Measurements from ENCODE around the gene TRIOBP.

Gene TRIOBP

DNA sequence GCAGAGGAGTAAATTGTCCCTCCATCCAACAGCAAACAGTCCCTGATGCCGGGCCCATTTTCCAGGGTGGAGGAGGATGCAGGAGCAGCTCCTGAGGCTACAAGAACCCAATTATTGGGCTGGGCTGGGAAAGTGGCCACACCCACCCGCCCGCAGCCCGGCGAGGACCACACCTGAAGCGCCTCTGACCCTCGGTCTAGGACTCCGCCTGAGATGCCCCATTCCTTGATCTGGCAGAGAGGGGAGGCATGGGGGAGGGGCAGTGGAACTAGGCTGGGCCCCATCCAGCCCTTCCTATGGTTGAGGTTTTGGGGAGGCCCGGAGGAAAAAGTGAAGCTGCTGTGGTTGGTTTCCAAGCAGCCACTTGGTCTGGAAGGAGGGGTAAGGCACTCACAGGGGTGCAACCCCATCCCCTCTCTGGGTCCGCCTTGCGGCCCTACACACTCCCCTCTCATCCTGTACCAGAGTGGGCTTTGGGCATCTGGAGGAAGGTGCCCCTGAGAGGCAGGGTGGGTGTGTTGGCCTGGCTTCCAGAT, 23.9 kb upstream of the TRIOBP start:
- TF ChIP-seq, protein P1, sequence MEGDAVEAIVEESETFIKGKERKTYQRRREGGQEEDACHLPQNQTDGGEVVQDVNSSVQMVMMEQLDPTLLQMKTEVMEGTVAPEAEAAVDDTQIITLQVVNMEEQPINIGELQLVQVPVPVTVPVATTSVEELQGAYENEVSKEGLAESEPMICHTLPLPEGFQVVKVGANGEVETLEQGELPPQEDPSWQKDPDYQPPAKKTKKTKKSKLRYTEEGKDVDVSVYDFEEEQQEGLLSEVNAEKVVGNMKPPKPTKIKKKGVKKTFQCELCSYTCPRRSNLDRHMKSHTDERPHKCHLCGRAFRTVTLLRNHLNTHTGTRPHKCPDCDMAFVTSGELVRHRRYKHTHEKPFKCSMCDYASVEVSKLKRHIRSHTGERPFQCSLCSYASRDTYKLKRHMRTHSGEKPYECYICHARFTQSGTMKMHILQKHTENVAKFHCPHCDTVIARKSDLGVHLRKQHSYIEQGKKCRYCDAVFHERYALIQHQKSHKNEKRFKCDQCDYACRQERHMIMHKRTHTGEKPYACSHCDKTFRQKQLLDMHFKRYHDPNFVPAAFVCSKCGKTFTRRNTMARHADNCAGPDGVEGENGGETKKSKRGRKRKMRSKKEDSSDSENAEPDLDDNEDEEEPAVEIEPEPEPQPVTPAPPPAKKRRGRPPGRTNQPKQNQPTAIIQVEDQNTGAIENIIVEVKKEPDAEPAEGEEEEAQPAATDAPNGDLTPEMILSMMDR (IDR thresholded peaks at IDR 0.05; ENCODE audit: low read depth, low read length), result no peak
- DNase-seq (ENCODE audit: extremely low read depth, low read depth), result no peak

DNA sequence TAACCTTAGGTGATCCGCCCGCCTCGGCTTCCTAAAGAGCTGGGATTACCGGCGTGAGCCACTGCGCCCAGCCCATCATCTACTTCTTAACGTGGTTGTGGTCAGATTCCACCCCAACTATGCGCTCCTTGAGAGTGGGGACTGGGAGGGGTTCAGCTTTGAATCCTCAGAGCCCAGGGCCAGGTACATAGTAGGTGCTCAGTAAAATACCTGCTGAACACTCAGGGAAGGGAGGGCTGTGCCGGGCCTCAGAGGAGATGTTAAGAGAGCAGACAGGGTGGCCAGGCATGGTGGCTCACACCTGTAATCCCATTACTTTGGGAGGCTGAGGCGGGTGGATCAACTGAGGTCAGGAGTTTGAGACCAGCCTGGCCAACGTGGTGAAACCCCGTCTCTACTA, 22.6 kb upstream of the TRIOBP start:
- TF ChIP-seq, protein P1 (IDR thresholded peaks at IDR 0.05; ENCODE audit: low read depth, low read length), result no peak
- no peak for DNase-seq (ENCODE audit: extremely low read depth, low read depth)

DNA sequence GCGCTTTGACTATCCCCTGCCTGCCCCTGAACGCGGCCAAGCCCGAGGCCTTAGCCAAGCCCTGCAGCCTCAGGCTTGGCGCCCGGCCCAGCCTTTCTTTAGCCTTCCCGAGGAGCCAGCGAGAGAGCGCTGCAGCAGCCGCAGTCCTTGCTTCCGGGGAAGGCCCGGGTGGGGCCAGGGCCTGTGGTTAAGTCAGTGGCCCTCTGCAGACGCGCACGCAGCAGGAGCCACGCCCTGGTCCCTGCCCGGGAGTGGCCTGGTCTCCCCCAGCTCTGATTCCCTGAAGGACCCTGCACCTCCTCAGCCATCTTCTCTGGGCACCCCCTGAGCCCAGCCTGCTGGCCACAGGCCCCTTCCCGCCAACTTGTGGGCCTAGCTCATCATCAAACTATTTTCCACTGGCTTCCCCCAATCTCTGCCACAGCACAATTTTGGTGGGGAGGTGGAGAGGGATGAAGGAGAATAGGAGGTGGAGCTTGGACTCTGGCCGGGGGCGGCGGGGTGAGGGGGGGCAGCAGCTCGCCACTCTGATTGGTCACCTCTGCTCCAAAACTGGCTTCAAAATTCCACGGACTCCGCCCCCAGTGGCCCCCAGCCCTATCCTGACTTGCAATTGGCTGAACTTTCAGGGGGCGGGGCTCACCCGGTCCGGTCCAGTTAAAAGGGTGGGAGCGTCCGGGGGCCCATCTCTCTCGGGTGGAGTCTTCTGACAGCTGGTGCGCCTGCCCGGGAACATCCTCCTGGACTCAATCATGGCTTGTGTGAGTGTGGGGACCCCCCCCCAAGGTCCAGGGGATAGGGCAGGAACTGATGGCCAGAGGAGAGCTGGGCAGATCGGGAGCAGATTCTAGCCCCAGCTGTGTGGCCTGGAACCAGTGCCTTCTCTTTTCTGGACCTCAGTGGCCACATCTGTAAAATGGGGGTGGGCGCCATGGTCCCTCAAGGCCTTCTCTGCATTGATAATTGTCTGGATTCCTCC, 21.6 kb upstream of the TRIOBP start, which contains the start of gene LGALS1:
TSS of gene LGALS1 (plus strand) at position 686 of the 979 bp plus-strand sequence. CDS start at position 753, 67 bp downstream.
- TF ChIP-seq, protein P1 (IDR thresholded peaks at IDR 0.05; ENCODE audit: low read depth, low read length), result peak; percentile 5
- DNase-seq (ENCODE audit: extremely low read depth, low read depth), result peak; percentile 98

DNA sequence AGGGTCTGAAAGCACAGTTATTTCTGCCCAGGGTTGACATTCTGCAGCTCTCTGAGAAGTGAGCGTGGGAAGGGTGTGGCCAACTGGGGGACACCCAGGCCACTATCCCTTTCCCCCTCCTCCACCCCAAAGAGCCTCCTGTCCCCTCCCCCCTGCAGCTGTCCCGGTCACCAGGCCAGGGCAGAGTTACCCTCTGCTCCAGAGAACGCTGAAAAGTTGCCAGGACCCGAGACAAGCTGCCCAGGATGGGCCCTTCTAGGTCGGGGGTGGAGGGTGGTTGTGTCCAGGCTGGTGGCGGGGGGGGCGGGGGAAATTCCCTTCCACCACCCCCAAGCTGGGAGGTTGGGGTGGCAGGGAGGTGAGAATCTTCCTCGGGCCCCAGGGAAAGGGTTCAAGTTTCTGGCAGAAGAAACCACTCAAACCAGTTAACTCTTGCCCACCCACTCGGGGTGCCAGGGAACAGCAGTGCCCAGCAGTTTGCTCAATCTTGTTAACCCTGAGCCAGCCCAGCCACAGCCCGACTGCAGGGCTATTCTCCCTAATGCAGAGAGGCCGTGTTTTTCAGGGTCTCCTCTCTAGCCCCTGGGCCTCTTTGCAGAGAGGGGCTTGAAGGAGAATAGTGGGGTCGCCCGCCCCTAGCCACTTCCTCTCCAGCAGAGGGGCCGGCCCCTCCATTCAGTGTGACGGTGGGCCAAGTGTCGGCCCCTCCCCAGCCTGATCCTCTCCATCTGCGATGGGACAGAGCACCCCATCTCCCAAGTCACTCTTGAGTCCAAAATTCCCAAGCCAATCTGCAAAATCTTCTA, 20.7 kb upstream of the TRIOBP start:
- no peak for DNase-seq (ENCODE audit: extremely low read depth, low read depth)
- TF ChIP-seq, protein P1 (IDR thresholded peaks at IDR 0.05; ENCODE audit: low read depth, low read length), result no peak

DNA sequence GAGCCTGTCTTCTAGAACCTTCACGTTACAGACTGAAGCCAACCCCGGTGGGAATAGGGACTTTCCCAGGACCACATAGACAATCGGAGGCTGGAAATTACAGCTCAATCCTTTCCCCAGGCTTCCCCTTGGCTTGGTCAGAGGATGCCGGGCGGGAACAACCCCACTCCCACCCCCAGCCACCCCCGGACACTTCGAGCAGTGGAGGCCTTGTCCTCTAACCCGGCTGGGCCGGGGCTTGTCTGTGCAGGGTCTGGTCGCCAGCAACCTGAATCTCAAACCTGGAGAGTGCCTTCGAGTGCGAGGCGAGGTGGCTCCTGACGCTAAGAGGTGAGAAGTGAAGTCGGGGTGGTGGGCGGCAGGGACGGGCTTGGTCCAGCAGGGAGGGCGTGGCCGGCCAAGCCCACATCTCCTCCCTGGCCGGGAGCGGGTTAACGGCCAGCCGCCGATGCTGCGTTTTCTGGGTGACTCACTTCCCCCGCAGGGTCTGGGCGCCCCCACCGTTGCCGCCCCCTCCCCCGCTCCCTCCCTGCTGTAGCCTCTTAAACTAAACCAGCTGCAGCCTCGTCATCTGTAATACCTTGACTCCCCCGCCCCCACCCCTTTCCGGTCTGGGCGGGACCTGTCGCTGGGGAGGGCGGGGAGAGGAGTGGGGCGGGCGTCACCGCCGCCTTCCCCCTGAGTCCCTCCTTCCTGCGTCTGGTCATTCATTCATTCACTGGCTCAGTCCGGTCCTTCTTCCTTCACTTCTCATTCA, 19.9 kb upstream of the TRIOBP start:
- peak; percentile 97 for DNase-seq (ENCODE audit: extremely low read depth, low read depth)
- TF ChIP-seq, protein P1 (IDR thresholded peaks at IDR 0.05; ENCODE audit: low read depth, low read length), result no peak

DNA sequence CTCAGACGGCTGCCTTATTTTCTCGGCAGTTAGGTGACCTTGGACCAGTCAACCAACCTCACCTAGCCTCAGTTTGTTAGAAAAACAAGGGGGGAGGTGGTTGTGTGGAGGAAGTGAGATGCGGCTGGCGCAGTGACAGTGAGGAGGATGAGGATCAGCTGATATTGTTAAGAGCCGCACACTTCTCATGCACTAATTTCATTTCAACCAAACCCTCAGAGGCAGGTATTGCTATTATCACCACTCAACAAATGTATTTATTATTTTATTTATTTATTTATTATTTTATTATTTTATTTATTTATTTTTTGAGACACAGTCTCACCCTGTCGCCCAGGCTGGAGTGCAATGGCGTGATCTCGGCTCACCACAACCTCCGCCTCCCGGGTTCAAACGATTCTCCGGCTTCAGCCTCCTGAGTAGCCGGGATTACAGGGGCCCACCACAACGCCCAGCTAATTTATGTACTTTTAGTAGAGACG, 19.3 kb upstream of the TRIOBP start:
- TF ChIP-seq, protein P1 (IDR thresholded peaks at IDR 0.05; ENCODE audit: low read depth, low read length), result no peak

More for the DNA sequence above, 19.3 kb upstream of the TRIOBP start:
- DNase-seq (ENCODE audit: extremely low read depth, low read depth), result no peak
